ENCODE measurements around the gene SPATA25. TPM values are rescaled to one million over a fixed set of nuclear protein-coding genes. Genes with fewer than 3 reads are reported as not detected.
A peak's percentile ranks its signal among the peaks of the same experiment; 100 is the strongest.

Gene SPATA25
- total and polyA plus RNA-seq, 2 donors (not counting 1 experiment from before 2014, with no cell fraction given) = 0.19 to 3.6 TPM

- no peaks in the 10 kb centered on the region for H3K79me2 ChIP-seq (ENCODE audit: control insufficient read depth, insufficient read depth, low read length)
- H3K27ac ChIP-seq (ENCODE audit: insufficient read depth, low read length) = no peak overlapping the region
- H3K4me3 ChIP-seq (replicated peaks in 1 of 4; ENCODE audit: control extremely low read depth in 1 of 4, insufficient read depth in 1 of 4, low read depth in 3 of 4, low read length in 4 of 4) = no peak overlapping the region
- no peak overlapping the region for H3K9ac ChIP-seq (ENCODE audit: insufficient read depth, low read length)
- no peak for DNase-seq (ENCODE audit: low read depth in 2 of 2)
- no peaks in the 10 kb centered on the region for H3K9me3 ChIP-seq (ENCODE audit: control insufficient read depth, insufficient read depth, low read depth, low read length)
- TF ChIP-seq EZH2 (IDR thresholded peaks at IDR 0.05; ENCODE audit: low read length, missing control alignments) (no peak), CTCF (conservative IDR thresholded peaks at IDR 0.05 in 1 of 2, IDR thresholded peaks at IDR 0.05 in 1 of 2; ENCODE audit: low read depth in 1 of 2, low read length in 2 of 2) (no peak)
- H3K4me2 ChIP-seq (ENCODE audit: extremely low read depth, insufficient read depth, low read length) = no peak overlapping the region
- H3K36me3 ChIP-seq (ENCODE audit: control insufficient read depth, insufficient read depth, low read length) = no peaks in the 10 kb centered on the region
- H3K4me1 ChIP-seq (ENCODE audit: control insufficient read depth, extremely low read depth, insufficient read depth, low read length) = peaks cover 19% of the 10 kb centered on the region
- no peak overlapping the region for H2AFZ ChIP-seq (ENCODE audit: low read length)
- H3K27me3 ChIP-seq (ENCODE audit: control insufficient read depth, insufficient read depth, low read length) = no peaks in the 10 kb centered on the region
- H4K20me1 ChIP-seq (ENCODE audit: control insufficient read depth, extremely low read depth, insufficient read depth, low read length) = no peaks in the 10 kb centered on the region
These were observed 25.7 kb upstream of the SPATA25 start for GRCh38 chr20:45913116-45913515.

- TF ChIP-seq EZH2 (IDR thresholded peaks at IDR 0.05; ENCODE audit: low read length, missing control alignments) = no peak
- TF ChIP-seq CTCF (conservative IDR thresholded peaks at IDR 0.05 in 1 of 2, IDR thresholded peaks at IDR 0.05 in 1 of 2; ENCODE audit: low read depth in 1 of 2, low read length in 2 of 2) = no peak
- H3K9me3 ChIP-seq (ENCODE audit: control insufficient read depth, insufficient read depth, low read depth, low read length) = no peaks in the 10 kb centered on the region
- peak overlapping the region; percentile 65 for H3K9ac ChIP-seq (ENCODE audit: insufficient read depth, low read length)
- no peak overlapping the region for H3K27ac ChIP-seq (ENCODE audit: insufficient read depth, low read length)
- no peaks in the 10 kb centered on the region for H3K79me2 ChIP-seq (ENCODE audit: control insufficient read depth, insufficient read depth, low read length)
- H4K20me1 ChIP-seq (ENCODE audit: control insufficient read depth, extremely low read depth, insufficient read depth, low read length) = no peaks in the 10 kb centered on the region
- peak overlapping the region in 2 of 4 experiments; percentile 37 to 72 for H3K4me3 ChIP-seq (replicated peaks in 1 of 4; ENCODE audit: control extremely low read depth in 1 of 4, insufficient read depth in 1 of 4, low read depth in 3 of 4, low read length in 4 of 4)
- H3K36me3 ChIP-seq (ENCODE audit: control insufficient read depth, insufficient read depth, low read length) = no peaks in the 10 kb centered on the region
- H3K4me1 ChIP-seq (ENCODE audit: control insufficient read depth, extremely low read depth, insufficient read depth, low read length) = peaks cover 14% of the 10 kb centered on the region
- H2AFZ ChIP-seq (ENCODE audit: low read length) = peak overlapping the region; percentile 65
- no peak for DNase-seq (ENCODE audit: low read depth in 2 of 2)
- H3K27me3 ChIP-seq (ENCODE audit: control insufficient read depth, insufficient read depth, low read length) = no peaks in the 10 kb centered on the region
- H3K4me2 ChIP-seq (ENCODE audit: extremely low read depth, insufficient read depth, low read length) = peak overlapping the region; percentile 89
These were observed 24.9 kb upstream of the SPATA25 start for GRCh38 chr20:45912344-45912682.

- no peaks in the 10 kb centered on the region for H3K79me2 ChIP-seq (ENCODE audit: control insufficient read depth, insufficient read depth, low read length)
- H3K27ac ChIP-seq (ENCODE audit: insufficient read depth, low read length) = peak within 1 kb of the TSS; percentile 76
- peak; percentile 77 to 81 for DNase-seq (ENCODE audit: low read depth in 2 of 2)
- no peaks in the 10 kb centered on the region for H3K36me3 ChIP-seq (ENCODE audit: control insufficient read depth, insufficient read depth, low read length)
- peak within 1 kb of the TSS; percentile 65 for H3K9ac ChIP-seq (ENCODE audit: insufficient read depth, low read length)
- H3K4me1 ChIP-seq (ENCODE audit: control insufficient read depth, extremely low read depth, insufficient read depth, low read length) = peaks cover 14% of the 10 kb centered on the region
- peak within 1 kb of the TSS; percentile 18 to 90 (median 53) for H3K4me3 ChIP-seq (replicated peaks in 1 of 4; ENCODE audit: control extremely low read depth in 1 of 4, insufficient read depth in 1 of 4, low read depth in 3 of 4, low read length in 4 of 4)
- no peaks in the 10 kb centered on the region for H3K27me3 ChIP-seq (ENCODE audit: control insufficient read depth, insufficient read depth, low read length)
- no peaks in the 10 kb centered on the region for H4K20me1 ChIP-seq (ENCODE audit: control insufficient read depth, extremely low read depth, insufficient read depth, low read length)
- H3K9me3 ChIP-seq (ENCODE audit: control insufficient read depth, insufficient read depth, low read depth, low read length) = no peaks in the 10 kb centered on the region
- no peak for TF ChIP-seq CTCF (conservative IDR thresholded peaks at IDR 0.05 in 1 of 2, IDR thresholded peaks at IDR 0.05 in 1 of 2; ENCODE audit: low read depth in 1 of 2, low read length in 2 of 2)
- no peak for TF ChIP-seq EZH2 (IDR thresholded peaks at IDR 0.05; ENCODE audit: low read length, missing control alignments)
- H2AFZ ChIP-seq (ENCODE audit: low read length) = peak within 1 kb of the TSS; percentile 65
- H3K4me2 ChIP-seq (ENCODE audit: extremely low read depth, insufficient read depth, low read length) = peak within 1 kb of the TSS; percentile 89
These were observed 24.3 kb upstream of the SPATA25 start, which contains the start of gene PLTP for GRCh38 chr20:45911486-45912343. Gene PLTP (minus strand): TSS chr20:45912155. CDS start chr20:45911452, 703 bp downstream.
